Tibial nerve (tissue), 4 donors: ENCODE results near the gene AQP1.

ENCODE experiments used
- EP300 ChIP-seq, 2 donors: sonication (generic); formaldehyde crosslinking; IDR thresholded peaks; one replicate each; pipeline ENCODE4 v1.6.1; 2017; ENCODE audit warnings: antibody characterized with exemption in 2 of 2, mild to moderate bottlenecking in 1 of 2
- POLR2A ChIP-seq, 2 donors: fragments of 450-650 bp; IDR thresholded peaks; one replicate each; pipeline ENCODE4 v1.6.1; 2017; ENCODE audit warnings: antibody characterized with exemption in 2 of 2, mild to moderate bottlenecking in 2 of 2, moderate library complexity in 2 of 2
- TF ChIP-seq, protein P1 (sequence below), 5 experiments: fragments of 200-600 bp in 3 of 5; fragments of 450-650 bp in 2 of 5; sonication (generic) in 3 of 5; IDR thresholded peaks; one replicate each; pipeline ENCODE4 v1.5.1; 2016 to 2019; ENCODE audit warnings: antibody characterized with exemption in 5 of 5, mild to moderate bottlenecking in 3 of 5, moderate library complexity in 2 of 5

GRCh38 chr7:30916255-30916654 lies 4.6 kb downstream of the AQP1 start:
- TF ChIP-seq, protein P1, sequence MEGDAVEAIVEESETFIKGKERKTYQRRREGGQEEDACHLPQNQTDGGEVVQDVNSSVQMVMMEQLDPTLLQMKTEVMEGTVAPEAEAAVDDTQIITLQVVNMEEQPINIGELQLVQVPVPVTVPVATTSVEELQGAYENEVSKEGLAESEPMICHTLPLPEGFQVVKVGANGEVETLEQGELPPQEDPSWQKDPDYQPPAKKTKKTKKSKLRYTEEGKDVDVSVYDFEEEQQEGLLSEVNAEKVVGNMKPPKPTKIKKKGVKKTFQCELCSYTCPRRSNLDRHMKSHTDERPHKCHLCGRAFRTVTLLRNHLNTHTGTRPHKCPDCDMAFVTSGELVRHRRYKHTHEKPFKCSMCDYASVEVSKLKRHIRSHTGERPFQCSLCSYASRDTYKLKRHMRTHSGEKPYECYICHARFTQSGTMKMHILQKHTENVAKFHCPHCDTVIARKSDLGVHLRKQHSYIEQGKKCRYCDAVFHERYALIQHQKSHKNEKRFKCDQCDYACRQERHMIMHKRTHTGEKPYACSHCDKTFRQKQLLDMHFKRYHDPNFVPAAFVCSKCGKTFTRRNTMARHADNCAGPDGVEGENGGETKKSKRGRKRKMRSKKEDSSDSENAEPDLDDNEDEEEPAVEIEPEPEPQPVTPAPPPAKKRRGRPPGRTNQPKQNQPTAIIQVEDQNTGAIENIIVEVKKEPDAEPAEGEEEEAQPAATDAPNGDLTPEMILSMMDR (IDR thresholded peaks at IDR 0.05): no peak
- TF ChIP-seq POLR2A (IDR thresholded peaks at IDR 0.05) (no peak), EP300 (IDR thresholded peaks at IDR 0.05) (no peak)
